Measurements from ENCODE around the gene STK24. TPM values are rescaled to one million over a fixed set of nuclear protein-coding genes. Genes with fewer than 3 reads are reported as not detected.

STK24 gene
- total and polyA plus RNA-seq, 2 of the 8 experiments (the other 6 are each of a cell fraction or from before 2014, with no cell fraction given) = 62.8 to 143 TPM

DNA sequence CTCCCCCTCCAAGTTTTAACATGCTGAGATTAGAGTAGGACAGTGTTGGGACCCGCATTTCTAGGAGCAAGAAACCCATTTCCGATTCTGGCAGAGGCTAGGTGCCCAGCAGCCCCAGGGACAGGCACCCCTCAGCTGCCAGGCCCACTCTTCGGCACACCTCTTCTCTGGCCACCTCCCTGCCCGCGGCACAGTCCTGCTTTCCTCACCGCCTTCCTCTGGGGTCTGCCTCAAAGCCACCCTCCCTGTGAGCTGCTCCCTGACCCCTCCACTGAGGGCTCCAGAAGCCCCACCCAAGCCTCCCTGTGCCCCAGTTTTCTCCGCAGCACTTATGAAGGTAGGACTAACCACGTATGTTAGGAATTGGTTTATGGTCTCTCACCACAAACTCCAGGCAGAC, 79.9 kb downstream of the STK24 start:
- Histone ChIP-seq H3K27me3 (replicated peaks in 1 of 4; ENCODE audit: control insufficient read depth in 3 of 4, extremely low read depth in 1 of 4, insufficient read depth in 3 of 4, low read length in 3 of 4) (no peaks in the 10 kb centered on the region), H4K91ac (replicated peaks; ENCODE audit: insufficient read length, low read length) (no peak overlapping the region), H3K4me2 (ENCODE audit: insufficient read depth in 1 of 2, low read depth in 2 of 2, low read length in 2 of 2) (no peak overlapping the region), H2AFZ (ENCODE audit: low read length) (no peak overlapping the region), H3K4me3 (ENCODE audit: extremely low read depth in 1 of 4, insufficient read depth in 2 of 4, low read depth in 3 of 4, low read length in 4 of 4) (no peak overlapping the region), H3K23me2 (ENCODE audit: low read depth, low read length) (no peaks in the 10 kb centered on the region), H3K56ac (replicated peaks; ENCODE audit: insufficient read length, low read depth, low read length) (no peak overlapping the region), H3K79me2 (ENCODE audit: control insufficient read depth in 1 of 2, insufficient read depth in 2 of 2, low read length in 2 of 2) (peaks cover 1 to 82% of the 10 kb centered on the region in 2 experiments; a peak in 3 of 4 replicates), H3K14ac (ENCODE audit: insufficient read length) (no peak overlapping the region), H3K27ac (ENCODE audit: low read depth, low read length) (no peak overlapping the region), H3K36me3 (ENCODE audit: control insufficient read depth in 2 of 4, insufficient read depth in 4 of 4, low read length in 3 of 4) (peaks cover 0 to 7% (median 2%) of the 10 kb centered on the region in 4 experiments; a peak in 1 of 8 replicates), H2BK20ac (ENCODE audit: low read length) (no peak overlapping the region), H3K4me1 (replicated peaks in 1 of 4; ENCODE audit: control insufficient read depth in 3 of 4, insufficient read depth in 4 of 4, low read length in 3 of 4) (peaks cover 4 to 16% (median 10%) of the 10 kb centered on the region in 4 experiments), H2AK5ac (ENCODE audit: low read depth, low read length) (no peak overlapping the region), H2BK15ac (ENCODE audit: low read length) (no peak overlapping the region), H3K79me1 (ENCODE audit: low read depth, low read length) (peaks cover 25% of the 10 kb centered on the region), H3K9ac (replicated peaks in 1 of 4; ENCODE audit: extremely low read depth in 1 of 4, low read depth in 3 of 4, low read length in 3 of 4) (0 out of 7 replicates have a peak overlapping the region, but pooled peaks of 1 of the 4 experiments have one; percentile 29), H4K5ac (ENCODE audit: insufficient read length, low read depth, low read length) (no peak overlapping the region), H2BK120ac (replicated peaks; ENCODE audit: low read depth, low read length) (no peak overlapping the region), H4K8ac (ENCODE audit: extremely low read depth, insufficient read depth, low read length) (no peak overlapping the region), H3K9me3 (ENCODE audit: insufficient read depth in 2 of 2, low read depth in 1 of 2, low read length in 1 of 2) (0 out of 4 replicates have a peak, but pooled peaks cover 0 to 2% of the 10 kb centered on the region in 2 experiments), H3K4ac (replicated peaks; ENCODE audit: insufficient read length, low read depth, low read length) (no peak overlapping the region), H2BK12ac (ENCODE audit: low read depth, low read length) (no peak overlapping the region), H2BK5ac (ENCODE audit: low read depth, low read length) (no peak overlapping the region), H3K18ac (ENCODE audit: extremely low read depth, low read length) (no peak overlapping the region), H4K20me1 (replicated peaks in 1 of 2; ENCODE audit: control insufficient read depth in 1 of 2, insufficient read depth in 2 of 2, low read length in 2 of 2) (peaks cover 4 to 15% of the 10 kb centered on the region in 2 experiments), H3K23ac (ENCODE audit: insufficient read length) (no peak overlapping the region)
- ChIA-PET CTCF (ENCODE audit: partially characterized antibody) (interaction anchor here (0.8 to 1.6 kb wide), 5 partner anchors 10 to 157 kb away, joined by 3 to 7 read pairs (median 4); no protein-coding TSS in a partner anchor), POLR2A (ENCODE audit: partially characterized antibody) (interaction anchor here (0.9 kb wide), 1 partner anchor 25 kb away, joined by 3 read pairs; no protein-coding TSS in a partner anchor)
- TF ChIP-seq PHF8 (conservative IDR thresholded peaks at IDR 0.05; ENCODE audit: low read depth, low read length) (no peak), SP1 (IDR thresholded peaks at IDR 0.05; ENCODE audit: low read depth, low read length) (no peak), GABPA (IDR thresholded peaks at IDR 0.05; ENCODE audit: borderline replicate concordance, insufficient read depth, low read length) (no peak), JUND (IDR thresholded peaks at IDR 0.05; ENCODE audit: low read length) (no peak), BACH1 (IDR thresholded peaks at IDR 0.05; ENCODE audit: low read length) (no peak), SIRT6 (IDR thresholded peaks at IDR 0.05; ENCODE audit: low read length) (no peak), CHD2 (IDR thresholded peaks at IDR 0.05; ENCODE audit: low read length) (no peak), SP2 (IDR thresholded peaks at IDR 0.05; ENCODE audit: low read length) (no peak), EP300 (IDR thresholded peaks at IDR 0.05; ENCODE audit: borderline replicate concordance in 1 of 2, low read depth in 2 of 2, low read length in 2 of 2) (no peak), SUZ12 (IDR thresholded peaks at IDR 0.05; ENCODE audit: low read length) (no peak)
- TF ChIP-seq, protein P1, sequence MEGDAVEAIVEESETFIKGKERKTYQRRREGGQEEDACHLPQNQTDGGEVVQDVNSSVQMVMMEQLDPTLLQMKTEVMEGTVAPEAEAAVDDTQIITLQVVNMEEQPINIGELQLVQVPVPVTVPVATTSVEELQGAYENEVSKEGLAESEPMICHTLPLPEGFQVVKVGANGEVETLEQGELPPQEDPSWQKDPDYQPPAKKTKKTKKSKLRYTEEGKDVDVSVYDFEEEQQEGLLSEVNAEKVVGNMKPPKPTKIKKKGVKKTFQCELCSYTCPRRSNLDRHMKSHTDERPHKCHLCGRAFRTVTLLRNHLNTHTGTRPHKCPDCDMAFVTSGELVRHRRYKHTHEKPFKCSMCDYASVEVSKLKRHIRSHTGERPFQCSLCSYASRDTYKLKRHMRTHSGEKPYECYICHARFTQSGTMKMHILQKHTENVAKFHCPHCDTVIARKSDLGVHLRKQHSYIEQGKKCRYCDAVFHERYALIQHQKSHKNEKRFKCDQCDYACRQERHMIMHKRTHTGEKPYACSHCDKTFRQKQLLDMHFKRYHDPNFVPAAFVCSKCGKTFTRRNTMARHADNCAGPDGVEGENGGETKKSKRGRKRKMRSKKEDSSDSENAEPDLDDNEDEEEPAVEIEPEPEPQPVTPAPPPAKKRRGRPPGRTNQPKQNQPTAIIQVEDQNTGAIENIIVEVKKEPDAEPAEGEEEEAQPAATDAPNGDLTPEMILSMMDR (IDR thresholded peaks at IDR 0.05; ENCODE audit: control extremely low read depth in 1 of 3, insufficient read depth in 1 of 3, low read depth in 1 of 3, low read length in 3 of 3) = no peak
- no peak for FAIRE-seq
- WGBS, 2 experiments (ENCODE audit: extremely low coverage in 1 of 2, insufficient coverage in 1 of 2, insufficient read length in 1 of 2, insufficient replicate concordance in 2 of 2, low coverage in 1 of 2, low lambda C conversion rate in 2 of 2, missing lambda C conversion rate in 1 of 2) = 86% methylated on average over 8 of the region's 8 CpGs; no CpG with 5 or more reads in 1 of the 2 experiments
- no peak for DNase-seq (ENCODE audit: low read depth in 1 of 2, low spot score in 2 of 2)
